ENCODE data around the gene CCDC124. TPM values are rescaled to one million over a fixed set of nuclear protein-coding genes. Genes with fewer than 3 reads are reported as not detected.
A peak's percentile ranks its signal among the peaks of the same experiment; 100 is the strongest.

CCDC124 gene
- total and polyA plus RNA-seq, 2 donors (not counting 1 experiment from before 2014, with no cell fraction given), result 37.2 to 44.3 TPM

DNA sequence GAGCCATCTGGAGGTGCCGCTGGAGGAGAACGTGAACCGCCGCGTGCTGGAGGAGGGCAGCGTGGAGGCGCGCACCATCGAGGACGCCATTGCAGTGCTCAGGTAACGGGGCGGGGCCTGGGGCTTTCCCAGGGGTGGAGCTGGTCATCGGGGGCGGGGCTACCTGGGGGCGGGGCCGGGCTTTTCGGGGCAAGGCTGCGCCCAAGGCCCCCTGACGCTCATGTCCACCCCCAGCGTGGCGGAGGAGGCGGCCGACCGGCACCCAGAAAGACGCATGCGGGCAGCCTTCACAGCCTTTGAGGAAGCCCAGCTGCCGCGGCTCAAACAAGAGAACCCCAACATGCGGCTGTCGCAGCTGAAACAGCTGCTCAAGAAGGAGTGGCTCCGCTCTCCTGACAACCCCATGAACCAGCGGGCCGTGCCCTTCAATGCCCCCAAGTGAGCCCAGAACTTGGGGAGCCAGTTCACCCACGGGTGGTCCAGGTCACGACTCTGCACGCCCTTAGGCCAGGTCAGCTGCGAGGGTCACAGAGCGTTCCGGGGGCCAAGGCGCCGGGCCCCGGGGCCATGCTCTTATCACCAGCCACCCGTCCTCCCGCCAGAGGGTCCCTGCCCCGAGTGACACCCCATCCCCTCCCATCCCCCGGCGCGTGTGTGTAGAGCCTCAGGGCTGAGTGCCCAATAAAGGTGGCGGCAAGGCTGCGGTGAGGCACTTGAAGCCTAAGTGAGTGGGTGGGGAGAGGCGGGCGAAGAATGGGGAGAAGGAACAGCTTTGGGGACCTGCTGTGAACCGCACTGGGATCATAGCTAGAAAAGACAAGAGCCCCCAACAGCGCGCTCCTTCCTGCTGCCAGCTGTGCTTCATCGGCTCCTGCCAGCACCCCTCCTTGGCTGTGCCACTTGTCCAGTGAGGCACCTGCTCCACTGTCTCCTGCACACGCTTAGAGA, 10.7 kb downstream of the CCDC124 start:
- H3K9me3 ChIP-seq (ENCODE audit: control insufficient read depth, insufficient read depth, low read depth, low read length), result no peaks in the 10 kb centered on the region
- H3K4me2 ChIP-seq (ENCODE audit: extremely low read depth, insufficient read depth, low read length), result no peak overlapping the region
- H3K79me2 ChIP-seq (ENCODE audit: control insufficient read depth, insufficient read depth, low read length), result no peaks in the 10 kb centered on the region
- H3K4me1 ChIP-seq (ENCODE audit: control insufficient read depth, extremely low read depth, insufficient read depth, low read length), result peaks cover 5% of the 10 kb centered on the region
- peaks cover 6% of the 10 kb centered on the region for H3K36me3 ChIP-seq (ENCODE audit: control insufficient read depth, insufficient read depth, low read length)
- H3K9ac ChIP-seq (ENCODE audit: insufficient read depth, low read length), result no peak overlapping the region
- no peaks in the 10 kb centered on the region for H4K20me1 ChIP-seq (ENCODE audit: control insufficient read depth, extremely low read depth, insufficient read depth, low read length)
- no peak for TF ChIP-seq EZH2 (IDR thresholded peaks at IDR 0.05; ENCODE audit: low read length, missing control alignments)
- no peak for TF ChIP-seq CTCF (conservative IDR thresholded peaks at IDR 0.05 in 1 of 2, IDR thresholded peaks at IDR 0.05 in 1 of 2; ENCODE audit: low read depth in 1 of 2, low read length in 2 of 2)
- H3K4me3 ChIP-seq (replicated peaks in 1 of 4; ENCODE audit: control extremely low read depth in 1 of 4, insufficient read depth in 1 of 4, low read depth in 3 of 4, low read length in 4 of 4), result no peak overlapping the region
- DNase-seq (ENCODE audit: low read depth in 2 of 2), result no peak
- no peak overlapping the region for H3K27ac ChIP-seq (ENCODE audit: insufficient read depth, low read length)
- H2AFZ ChIP-seq (ENCODE audit: low read length), result no peak overlapping the region
- no peaks in the 10 kb centered on the region for H3K27me3 ChIP-seq (ENCODE audit: control insufficient read depth, insufficient read depth, low read length)

DNA sequence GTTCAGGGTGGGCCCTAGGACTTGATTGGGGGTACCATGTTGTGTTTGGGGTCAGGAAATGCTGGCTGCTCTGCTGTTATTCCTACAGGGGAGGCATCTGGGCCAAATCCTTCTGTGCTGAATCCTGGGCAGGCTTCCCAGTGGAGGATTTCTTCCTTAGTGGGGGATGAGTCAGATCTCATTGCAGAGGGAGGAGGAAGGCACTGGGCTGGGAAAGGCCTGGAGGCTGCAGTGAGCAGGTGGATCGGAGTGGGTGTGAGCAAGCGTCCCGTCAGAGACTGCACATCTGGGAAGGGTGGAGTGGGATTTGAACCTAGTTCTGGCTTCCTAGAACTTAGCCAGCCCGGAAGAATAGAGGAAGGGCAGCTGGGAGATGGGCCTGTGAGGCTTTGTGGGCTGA, 11.5 kb downstream of the CCDC124 start:
- no peaks in the 10 kb centered on the region for H3K9me3 ChIP-seq (ENCODE audit: control insufficient read depth, insufficient read depth, low read depth, low read length)
- peaks cover 5% of the 10 kb centered on the region for H3K4me1 ChIP-seq (ENCODE audit: control insufficient read depth, extremely low read depth, insufficient read depth, low read length)
- no peak overlapping the region for H2AFZ ChIP-seq (ENCODE audit: low read length)
- no peak for TF ChIP-seq EZH2 (IDR thresholded peaks at IDR 0.05; ENCODE audit: low read length, missing control alignments)
- TF ChIP-seq CTCF (conservative IDR thresholded peaks at IDR 0.05 in 1 of 2, IDR thresholded peaks at IDR 0.05 in 1 of 2; ENCODE audit: low read depth in 1 of 2, low read length in 2 of 2), result no peak
- H3K4me2 ChIP-seq (ENCODE audit: extremely low read depth, insufficient read depth, low read length), result no peak overlapping the region
- H3K79me2 ChIP-seq (ENCODE audit: control insufficient read depth, insufficient read depth, low read length), result no peaks in the 10 kb centered on the region
- H3K27me3 ChIP-seq (ENCODE audit: control insufficient read depth, insufficient read depth, low read length), result peaks cover 3% of the 10 kb centered on the region
- H3K9ac ChIP-seq (ENCODE audit: insufficient read depth, low read length), result no peak overlapping the region
- H4K20me1 ChIP-seq (ENCODE audit: control insufficient read depth, extremely low read depth, insufficient read depth, low read length), result no peaks in the 10 kb centered on the region
- no peak overlapping the region for H3K27ac ChIP-seq (ENCODE audit: insufficient read depth, low read length)
- H3K36me3 ChIP-seq (ENCODE audit: control insufficient read depth, insufficient read depth, low read length), result peaks cover 6% of the 10 kb centered on the region
- no peak overlapping the region for H3K4me3 ChIP-seq (replicated peaks in 1 of 4; ENCODE audit: control extremely low read depth in 1 of 4, insufficient read depth in 1 of 4, low read depth in 3 of 4, low read length in 4 of 4)
- DNase-seq (ENCODE audit: low read depth in 2 of 2), result peak; percentile 77 to 86

DNA sequence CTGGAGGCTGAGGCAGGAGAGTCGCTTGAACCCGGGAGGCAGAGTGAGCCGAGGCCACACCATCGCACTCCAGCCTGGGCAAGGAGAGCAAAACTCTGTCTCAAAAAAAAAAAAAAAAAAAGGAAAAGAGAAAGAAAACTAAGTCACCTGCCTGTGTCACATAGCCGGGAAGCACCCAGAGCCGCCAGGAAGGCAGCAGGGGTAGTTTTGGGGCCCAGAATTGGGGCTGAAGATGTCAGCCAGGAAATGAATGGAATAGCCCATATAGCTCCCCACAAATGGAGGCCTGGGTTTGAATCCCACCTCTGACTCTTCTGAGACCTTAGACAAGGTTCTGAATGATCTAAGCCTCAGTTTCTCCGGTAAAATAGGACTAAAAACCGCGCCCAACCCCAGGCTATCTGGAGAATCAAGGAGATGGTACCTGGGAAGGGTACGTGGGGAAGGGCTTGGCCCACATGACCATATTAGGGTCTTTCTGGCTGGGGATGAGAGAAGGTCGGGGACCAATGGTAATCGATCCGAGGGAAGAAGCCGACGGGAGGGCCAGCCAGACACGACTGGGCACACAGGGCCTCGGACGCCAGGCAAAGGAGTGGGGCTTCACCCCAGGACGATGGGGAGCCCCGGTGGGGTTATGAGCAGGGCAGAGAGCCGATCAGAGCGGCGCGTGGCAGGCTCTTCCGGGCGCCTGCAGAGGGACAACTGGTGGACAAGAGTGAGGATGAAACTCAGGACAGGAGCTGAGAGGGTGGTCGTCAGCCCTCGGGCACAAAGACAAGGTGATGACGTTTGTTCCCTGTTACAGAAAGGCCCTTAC, 14.4 kb downstream of the CCDC124 start:
- Histone ChIP-seq H3K4me3 (replicated peaks in 1 of 4; ENCODE audit: control extremely low read depth in 1 of 4, insufficient read depth in 1 of 4, low read depth in 3 of 4, low read length in 4 of 4) (peak overlapping the region; percentile 28 to 61 (median 40)), H3K4me1 (ENCODE audit: control insufficient read depth, extremely low read depth, insufficient read depth, low read length) (peaks cover 7% of the 10 kb centered on the region), H3K4me2 (ENCODE audit: extremely low read depth, insufficient read depth, low read length) (peak overlapping the region; percentile 77), H3K9ac (ENCODE audit: insufficient read depth, low read length) (peak overlapping the region; percentile 5), H3K9me3 (ENCODE audit: control insufficient read depth, insufficient read depth, low read depth, low read length) (no peaks in the 10 kb centered on the region), H4K20me1 (ENCODE audit: control insufficient read depth, extremely low read depth, insufficient read depth, low read length) (no peaks in the 10 kb centered on the region), H3K27me3 (ENCODE audit: control insufficient read depth, insufficient read depth, low read length) (peaks cover 28% of the 10 kb centered on the region), H3K36me3 (ENCODE audit: control insufficient read depth, insufficient read depth, low read length) (peaks cover 4% of the 10 kb centered on the region), H3K79me2 (ENCODE audit: control insufficient read depth, insufficient read depth, low read length) (no peaks in the 10 kb centered on the region), H2AFZ (ENCODE audit: low read length) (peak overlapping the region; percentile 77), H3K27ac (ENCODE audit: insufficient read depth, low read length) (no peak overlapping the region)
- no peak for DNase-seq (ENCODE audit: low read depth in 2 of 2)
- TF ChIP-seq EZH2 (IDR thresholded peaks at IDR 0.05; ENCODE audit: low read length, missing control alignments) (no peak), CTCF (conservative IDR thresholded peaks at IDR 0.05 in 1 of 2, IDR thresholded peaks at IDR 0.05 in 1 of 2; ENCODE audit: low read depth in 1 of 2, low read length in 2 of 2) (no peak)

All from fibroblast of lung (primary cell).